Thymus (tissue), 11 donors: ENCODE data around the gene UBL4A. TPM values are rescaled to one million over a fixed set of nuclear protein-coding genes. Genes with fewer than 3 reads are reported as not detected.

Experiments used
- DNase-seq, 9 donors: peaks; one replicate each; pipeline ENCODE4 v3.0.0-alpha.2; 2013; ENCODE audit warnings: low spot score in 9 of 9, low read depth in 6 of 9, missing footprints in 1 of 9
- H3K27ac ChIP-seq, 2 donors: one replicate each; pipeline ENCODE4 v1.5.1; 2013; ENCODE audit warnings: control low read depth in 1 of 2, low read depth in 1 of 2, low read length in 1 of 2, mild to moderate bottlenecking in 1 of 2, moderate library complexity in 1 of 2
- H3K27me3 ChIP-seq, 2 donors: one replicate each; pipeline ENCODE4 v1.5.1; 2013; ENCODE audit warnings: low read length in 1 of 2; ENCODE audit not compliant: control insufficient read depth in 2 of 2, insufficient read depth in 1 of 2
- H3K36me3 ChIP-seq, 2 donors: one replicate each; pipeline ENCODE4 v1.5.1; 2013; ENCODE audit warnings: low read length in 1 of 2, mild to moderate bottlenecking in 1 of 2, moderate library complexity in 1 of 2; ENCODE audit not compliant: control insufficient read depth in 2 of 2, insufficient read depth in 2 of 2
- H3K4me1 ChIP-seq, 2 donors: one replicate each; pipeline ENCODE4 v1.5.1; 2013; ENCODE audit warnings: low read length in 2 of 2; ENCODE audit not compliant: control insufficient read depth in 2 of 2, insufficient read depth in 2 of 2
- H3K4me3 ChIP-seq, 2 donors: one replicate each; pipeline ENCODE4 v1.5.1; 2013; ENCODE audit warnings: low read length in 2 of 2, control low read depth in 1 of 2, mild to moderate bottlenecking in 1 of 2
- H3K9me3 ChIP-seq, 2 donors: one replicate each; pipeline ENCODE4 v1.5.1; 2013; ENCODE audit warnings: low read length in 1 of 2, mild to moderate bottlenecking in 1 of 2; ENCODE audit not compliant: control insufficient read depth in 2 of 2, insufficient read depth in 1 of 2
- WGBS: extraction: QIAGEN DNeasy Blood & Tissue Kit; methylation state at CpG from one replicate; pipeline ENCODE4 v1.1.7; 2013; 5-methylcytosine and 5-hydroxymethylcytosine counted together
- polyA plus RNA-seq: library from polyadenylated mRNA; stranded (reverse); fragments of 200-250 nt; gene quantifications from one replicate; pipeline ENCODE4 v1.2.3, GENCODE V29; 2013
- total RNA-seq: library from RNA; stranded (reverse); fragments of 120-200 nt; gene quantifications from one replicate; pipeline ENCODE4 v1.2.4, GENCODE V29; 2013
- donor health status: healthy.

The UBL4A gene
- total and polyA plus RNA-seq, 2 donors, result 20.7 to 29.9 TPM

- H3K36me3 ChIP-seq, result peaks cover 12 to 23% of the 10 kb centered on the region in 2 donors
- DNase-seq, result no peak
- 96% methylated on average over 17 of the region's 17 CpGs for WGBS
- no peak overlapping the region for H3K4me3 ChIP-seq
- H3K9me3 ChIP-seq, result no peaks in the 10 kb centered on the region
- H3K27me3 ChIP-seq, result no peaks in the 10 kb centered on the region
- no peaks in the 10 kb centered on the region for H3K4me1 ChIP-seq
- no peak overlapping the region for H3K27ac ChIP-seq
Observed at GRCh38 chrX:154450312-154450711, 36.1 kb downstream of the UBL4A start.

GRCh38 chrX:154449618-154450017 lies 36.8 kb downstream of the UBL4A start:
- Histone ChIP-seq H3K36me3 (peaks cover 12 to 23% of the 10 kb centered on the region in 2 donors), H3K27ac (no peak overlapping the region), H3K9me3 (no peaks in the 10 kb centered on the region), H3K4me1 (peaks cover 0 to 2% of the 10 kb centered on the region in 2 donors), H3K4me3 (no peak overlapping the region), H3K27me3 (no peaks in the 10 kb centered on the region)
- DNase-seq, result no peak
- WGBS, result 97% methylated on average over 18 of the region's 18 CpGs

- no peak overlapping the region for H3K4me3 ChIP-seq
- no peaks in the 10 kb centered on the region for H3K27me3 ChIP-seq
- H3K9me3 ChIP-seq, result no peaks in the 10 kb centered on the region
- H3K27ac ChIP-seq, result no peak overlapping the region
- no peak for DNase-seq
- peaks cover 4 to 9% of the 10 kb centered on the region in 2 donors for H3K4me1 ChIP-seq
- WGBS, result 97% methylated on average over 14 of the region's 14 CpGs
- H3K36me3 ChIP-seq, result peaks cover 12 to 23% of the 10 kb centered on the region in 2 donors
Observed at GRCh38 chrX:154448484-154448883, 37.9 kb downstream of the UBL4A start.

GRCh38 chrX:154446430-154446829 lies 40.0 kb downstream of the UBL4A start:
- H3K4me3 ChIP-seq, result no peak overlapping the region
- no peak overlapping the region for H3K27ac ChIP-seq
- H3K9me3 ChIP-seq, result no peaks in the 10 kb centered on the region
- no peak for DNase-seq
- H3K27me3 ChIP-seq, result no peaks in the 10 kb centered on the region
- peaks cover 23 to 38% of the 10 kb centered on the region in 2 donors for H3K36me3 ChIP-seq
- 98% methylated on average over 12 of the region's 12 CpGs for WGBS
- H3K4me1 ChIP-seq, result peaks cover 4 to 11% of the 10 kb centered on the region in 2 donors

- Histone ChIP-seq H3K27me3 (no peaks in the 10 kb centered on the region), H3K27ac (no peak overlapping the region), H3K9me3 (no peaks in the 10 kb centered on the region), H3K4me3 (no peak overlapping the region), H3K36me3 (peaks cover 25 to 40% of the 10 kb centered on the region in 2 donors), H3K4me1 (peaks cover 4 to 11% of the 10 kb centered on the region in 2 donors)
- DNase-seq, result no peak
- 98% methylated on average over 16 of the region's 16 CpGs for WGBS
Observed at GRCh38 chrX:154445776-154446175, 40.6 kb downstream of the UBL4A start.

GRCh38 chrX:154444755-154445246 lies 41.6 kb downstream of the UBL4A start:
- peaks cover 29 to 41% of the 10 kb centered on the region in 2 donors for H3K36me3 ChIP-seq
- WGBS, result 94% methylated on average over 13 of the region's 13 CpGs

GRCh38 chrX:154443992-154444754 lies 42.2 kb downstream of the UBL4A start, which contains the start of gene FAM50A:
FAM50A (plus strand) TSS chrX:154444141; CDS start chrX:154444236, 95 bp downstream.
- WGBS, result 8% methylated on average over 92 of the region's 94 CpGs
- Histone ChIP-seq H3K27ac (peak within 1 kb of the TSS in 1 of 2 donors; percentile 59), H3K4me3 (peak within 1 kb of the TSS; percentile 36 to 60), H3K36me3 (peaks cover 27 to 42% of the 10 kb centered on the region in 2 donors), H3K9me3 (no peaks in the 10 kb centered on the region), H3K27me3 (no peaks in the 10 kb centered on the region), H3K4me1 (peaks cover 4 to 11% of the 10 kb centered on the region in 2 donors)
- peak in 3 of 9 donors; percentile 41 to 56 (median 51) for DNase-seq

More at GRCh38 chrX:154444755-154445246, 41.6 kb downstream of the UBL4A start:
- H3K4me1 ChIP-seq, result peaks cover 4 to 11% of the 10 kb centered on the region in 2 donors
- H3K27me3 ChIP-seq, result no peaks in the 10 kb centered on the region
- no peak for DNase-seq
- no peak overlapping the region for H3K27ac ChIP-seq
- no peaks in the 10 kb centered on the region for H3K9me3 ChIP-seq
- H3K4me3 ChIP-seq, result peak overlapping the region; percentile 36 to 60

- no peaks in the 10 kb centered on the region for H3K27me3 ChIP-seq
- H3K4me3 ChIP-seq, result peak overlapping the region; percentile 32 to 60
- DNase-seq, result no peak
- peaks cover 0 to 4% of the 10 kb centered on the region in 2 donors for H3K9me3 ChIP-seq
- H3K4me1 ChIP-seq, result peaks cover 6 to 12% of the 10 kb centered on the region in 2 donors
- 28% methylated on average over 10 of the region's 10 CpGs for WGBS
- H3K36me3 ChIP-seq, result peaks cover 23 to 42% of the 10 kb centered on the region in 2 donors
- peak overlapping the region in 1 of 2 donors; percentile 59 for H3K27ac ChIP-seq
Observed at GRCh38 chrX:154443479-154443910, 42.9 kb downstream of the UBL4A start.
